ENCODE results near the gene CPE. TPM values are rescaled to one million over a fixed set of nuclear protein-coding genes. Genes with fewer than 3 reads are reported as not detected.

CPE gene
- 28.6 TPM for polyA plus RNA-seq (2012; ENCODE audit: insufficient read length, low read depth)

DNA sequence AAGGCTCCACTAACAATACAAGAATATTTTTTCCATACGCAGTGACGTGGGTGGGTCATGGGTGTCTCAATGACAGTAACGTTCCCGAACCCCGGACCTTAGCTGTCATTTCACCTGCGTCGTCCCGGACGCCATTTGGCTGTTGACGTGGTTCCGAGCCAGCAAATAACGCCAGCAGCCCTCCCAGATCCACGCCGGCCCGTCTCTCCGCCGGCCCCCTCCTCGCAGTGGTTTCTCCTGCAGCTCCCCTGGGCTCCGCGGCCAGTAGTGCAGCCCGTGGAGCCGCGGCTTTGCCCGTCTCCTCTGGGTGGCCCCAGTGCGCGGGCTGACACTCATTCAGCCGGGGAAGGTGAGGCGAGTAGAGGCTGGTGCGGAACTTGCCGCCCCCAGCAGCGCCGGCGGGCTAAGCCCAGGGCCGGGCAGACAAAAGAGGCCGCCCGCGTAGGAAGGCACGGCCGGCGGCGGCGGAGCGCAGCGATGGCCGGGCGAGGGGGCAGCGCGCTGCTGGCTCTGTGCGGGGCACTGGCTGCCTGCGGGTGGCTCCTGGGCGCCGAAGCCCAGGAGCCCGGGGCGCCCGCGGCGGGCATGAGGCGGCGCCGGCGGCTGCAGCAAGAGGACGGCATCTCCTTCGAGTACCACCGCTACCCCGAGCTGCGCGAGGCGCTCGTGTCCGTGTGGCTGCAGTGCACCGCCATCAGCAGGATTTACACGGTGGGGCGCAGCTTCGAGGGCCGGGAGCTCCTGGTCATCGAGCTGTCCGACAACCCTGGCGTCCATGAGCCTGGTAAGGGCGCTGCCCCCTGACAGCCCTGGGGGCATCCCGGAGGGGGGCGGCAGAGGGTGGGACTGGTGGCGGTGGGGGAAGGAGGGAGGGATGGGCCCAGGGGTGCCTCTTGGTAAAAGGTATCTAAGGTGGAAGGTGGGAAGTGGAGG lies at the start of gene CPE:
Gene CPE (plus strand): TSS at position 264 of the 933 bp plus-strand sequence. CDS start 214 bp downstream, at position 478.
- no peak for TF ChIP-seq FOXP2 (optimal IDR thresholded peaks at IDR 0.05; ENCODE audit: borderline replicate concordance, extremely low read depth, extremely low read length, insufficient read depth)
- no peak for TF ChIP-seq SIN3A (IDR thresholded peaks at IDR 0.05; ENCODE audit: borderline replicate concordance, insufficient read depth, low read length)
- TF ChIP-seq REST (IDR thresholded peaks at IDR 0.05; ENCODE audit: insufficient read depth in 1 of 2, low read depth in 2 of 2, low read length in 2 of 2), result no peak
- TF ChIP-seq POLR2AphosphoS5 (IDR thresholded peaks at IDR 0.05; ENCODE audit: low read depth, low read length), result no peak
- TF ChIP-seq TAF1 (IDR thresholded peaks at IDR 0.05; ENCODE audit: borderline replicate concordance, insufficient read depth, low read length), result no peak

DNA sequence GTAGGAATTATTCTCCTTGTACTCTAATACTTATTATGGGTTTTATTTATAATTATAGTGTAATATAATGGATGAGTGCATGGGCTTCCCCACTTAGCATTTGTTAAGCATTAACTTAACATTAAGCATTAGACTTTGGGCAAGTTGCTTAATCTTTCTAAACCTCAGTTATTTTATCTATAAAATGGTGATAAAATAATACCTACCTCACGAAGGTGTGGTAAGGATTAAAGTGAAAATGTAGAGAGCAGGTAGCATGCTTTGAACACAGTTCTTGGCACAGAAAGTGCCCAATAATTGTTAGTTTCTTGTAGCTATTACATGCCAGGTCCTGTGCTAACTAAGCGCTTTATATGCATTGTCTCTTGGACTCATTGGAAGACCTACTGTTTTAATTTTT lies 48.7 kb upstream of the CPE start:
- no peak for TF ChIP-seq POLR2AphosphoS5 (IDR thresholded peaks at IDR 0.05; ENCODE audit: low read depth, low read length)
- TF ChIP-seq FOXP2 (optimal IDR thresholded peaks at IDR 0.05; ENCODE audit: borderline replicate concordance, extremely low read depth, extremely low read length, insufficient read depth), result no peak
- TF ChIP-seq REST (IDR thresholded peaks at IDR 0.05; ENCODE audit: insufficient read depth in 1 of 2, low read depth in 2 of 2, low read length in 2 of 2), result no peak
- TF ChIP-seq TAF1 (IDR thresholded peaks at IDR 0.05; ENCODE audit: borderline replicate concordance, insufficient read depth, low read length), result no peak
- no peak for TF ChIP-seq SIN3A (IDR thresholded peaks at IDR 0.05; ENCODE audit: borderline replicate concordance, insufficient read depth, low read length)

- TF ChIP-seq SIN3A (IDR thresholded peaks at IDR 0.05; ENCODE audit: borderline replicate concordance, insufficient read depth, low read length), result no peak
Observed at GRCh38 chr4:165330666-165331065, 48.1 kb upstream of the CPE start.

DNA sequence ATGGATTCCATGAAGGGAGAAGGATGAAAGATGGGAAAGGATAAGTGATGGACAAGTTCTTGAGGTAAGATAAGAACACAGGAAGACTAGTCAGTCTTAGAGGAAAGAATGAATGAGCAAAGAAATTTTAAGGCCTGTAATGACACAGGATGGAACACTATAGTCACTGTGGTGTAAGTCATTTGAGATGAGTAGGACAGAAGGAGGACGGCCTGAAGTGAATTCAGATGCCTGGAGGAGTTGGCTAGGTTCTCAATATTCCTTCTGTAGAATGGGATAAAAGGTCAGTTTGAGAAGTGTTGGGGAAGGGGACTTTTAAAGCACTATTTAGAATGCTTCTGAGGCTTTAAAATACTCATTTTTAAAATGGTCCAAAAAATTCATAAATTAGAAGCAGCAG lies 47.4 kb upstream of the CPE start:
- TF ChIP-seq REST (IDR thresholded peaks at IDR 0.05; ENCODE audit: insufficient read depth in 1 of 2, low read depth in 2 of 2, low read length in 2 of 2) (no peak), POLR2AphosphoS5 (IDR thresholded peaks at IDR 0.05; ENCODE audit: low read depth, low read length) (no peak), SIN3A (IDR thresholded peaks at IDR 0.05; ENCODE audit: borderline replicate concordance, insufficient read depth, low read length) (no peak), TAF1 (IDR thresholded peaks at IDR 0.05; ENCODE audit: borderline replicate concordance, insufficient read depth, low read length) (no peak), FOXP2 (optimal IDR thresholded peaks at IDR 0.05; ENCODE audit: borderline replicate concordance, extremely low read depth, extremely low read length, insufficient read depth) (no peak)

DNA sequence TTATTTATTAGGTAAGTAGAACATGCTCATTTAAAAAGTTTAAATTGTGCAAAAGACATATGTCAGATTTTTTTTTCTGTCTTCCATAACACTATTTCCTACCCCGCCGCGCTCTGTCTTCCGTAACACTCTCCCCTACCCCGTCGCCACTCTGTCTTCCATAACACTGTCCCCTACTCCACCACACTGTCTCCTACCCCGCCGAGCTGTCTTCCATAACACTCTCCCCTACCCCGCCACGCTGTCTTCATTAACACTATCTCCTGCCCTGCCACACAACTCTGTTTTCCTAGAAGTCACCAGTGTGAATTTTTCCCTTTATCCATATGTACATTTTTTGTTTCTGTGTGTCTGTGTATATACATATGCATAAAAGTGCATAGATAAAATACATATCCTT lies 47.0 kb upstream of the CPE start:
- TF ChIP-seq SIN3A (IDR thresholded peaks at IDR 0.05; ENCODE audit: borderline replicate concordance, insufficient read depth, low read length) (no peak), REST (IDR thresholded peaks at IDR 0.05; ENCODE audit: insufficient read depth in 1 of 2, low read depth in 2 of 2, low read length in 2 of 2) (no peak), TAF1 (IDR thresholded peaks at IDR 0.05; ENCODE audit: borderline replicate concordance, insufficient read depth, low read length) (no peak), FOXP2 (optimal IDR thresholded peaks at IDR 0.05; ENCODE audit: borderline replicate concordance, extremely low read depth, extremely low read length, insufficient read depth) (no peak), POLR2AphosphoS5 (IDR thresholded peaks at IDR 0.05; ENCODE audit: low read depth, low read length) (no peak)

Measured in PFSK-1 (cell line).